A549 (cell line): ENCODE data around the gene TMPO.

Experiments
- CTCF ChIP-seq: fragments of >200 bp; sonication (Bioruptor Twin); formaldehyde crosslinking; IDR thresholded peaks from 3 replicates; pipeline ENCODE4 v1.5.1; 2016
- KDM5A ChIP-seq: fragments of 200-600 bp; sonication (generic); IDR thresholded peaks from 2 replicates; pipeline ENCODE4 v1.6.1; 2016; ENCODE audit warnings: antibody characterized with exemption, mild to moderate bottlenecking
- POLR2A ChIP-seq: IDR thresholded peaks from 2 replicates; pipeline ENCODE4 v1.6.1; 2012; ENCODE audit warnings: mild to moderate bottlenecking, low read length

DNA sequence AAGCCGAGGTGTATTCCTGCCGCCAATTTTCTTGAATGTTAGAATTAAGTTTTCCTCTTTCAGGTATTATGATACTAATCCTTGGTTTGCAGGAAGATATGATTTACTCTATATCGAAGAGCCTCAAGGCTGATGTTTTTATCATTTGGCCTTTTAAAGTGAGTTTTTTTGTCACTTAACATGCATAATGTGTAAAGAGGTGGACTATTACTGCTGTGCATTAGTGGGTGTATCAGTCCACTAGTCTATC, 11.1 kb upstream of the TMPO start:
- no peak for TF ChIP-seq KDM5A
- no peak for TF ChIP-seq CTCF
- no peak for TF ChIP-seq POLR2A
